GM19452 (cell line): Measurements from ENCODE around the gene BCAS3.
"Not testable (repeated sequence)": the region's sequence is repeated elsewhere in the genome, so short reads cannot be mapped to it uniquely, and the experiment has no call there.

Source experiments
- ATAC-seq: cut with Tn5 transposase; IDR thresholded peaks from one replicate; pipeline ENCODE4 v1.9.1; 2021; ENCODE audit not compliant: unreplicated experiment

BCAS3 gene

GRCh38 chr17:60677308-60678117 lies at the start of gene BCAS3:
TSS of gene BCAS3 (plus strand) at chr17:60677851.
- peak; percentile 97 for ATAC-seq

GRCh38 chr17:60628252-60628889 lies 49.3 kb upstream of the BCAS3 start:
- no peak for ATAC-seq

- ATAC-seq = no peak
These were observed 48.5 kb upstream of the BCAS3 start for GRCh38 chr17:60629120-60629519.

- ATAC-seq = no peak
These were observed 47.3 kb upstream of the BCAS3 start for GRCh38 chr17:60630352-60630751.

- no peak for ATAC-seq
These were observed 46.5 kb upstream of the BCAS3 start for GRCh38 chr17:60631119-60631518.

- no peak for ATAC-seq
These were observed 40.0 kb upstream of the BCAS3 start for GRCh38 chr17:60637683-60638082.

GRCh38 chr17:60639019-60639330 lies 38.7 kb upstream of the BCAS3 start:
- no peak for ATAC-seq

- ATAC-seq = no peak
These were observed 37.1 kb upstream of the BCAS3 start for GRCh38 chr17:60640503-60640902.

- ATAC-seq = no peak
These were observed 36.5 kb upstream of the BCAS3 start for GRCh38 chr17:60641126-60641525.

GRCh38 chr17:60641810-60642220 lies 35.8 kb upstream of the BCAS3 start:
- no peak for ATAC-seq

- no peak for ATAC-seq
These were observed 31.6 kb upstream of the BCAS3 start for GRCh38 chr17:60645918-60646523.

GRCh38 chr17:60646701-60647100 lies 30.9 kb upstream of the BCAS3 start:
- ATAC-seq = no peak

GRCh38 chr17:60647705-60648104 lies 29.9 kb upstream of the BCAS3 start:
- no peak for ATAC-seq

- peak; percentile 89 for ATAC-seq
These were observed 25.0 kb upstream of the BCAS3 start for GRCh38 chr17:60652454-60653247.

GRCh38 chr17:60653569-60653968 lies 24.1 kb upstream of the BCAS3 start:
- no peak for ATAC-seq

- no peak for ATAC-seq
These were observed 21.2 kb upstream of the BCAS3 start for GRCh38 chr17:60656499-60656898.

- no peak for ATAC-seq
These were observed 18.5 kb upstream of the BCAS3 start for GRCh38 chr17:60659156-60659555.

- ATAC-seq = no peak
These were observed 16.2 kb upstream of the BCAS3 start for GRCh38 chr17:60661489-60661888.

- ATAC-seq = no peak
These were observed 13.6 kb upstream of the BCAS3 start for GRCh38 chr17:60664022-60664421.

- no peak for ATAC-seq
These were observed 12.0 kb upstream of the BCAS3 start for GRCh38 chr17:60665602-60666001.

- not testable (repeated sequence) for ATAC-seq
These were observed 8.9 kb upstream of the BCAS3 start for GRCh38 chr17:60668741-60669140.
